Tibial artery (tissue), 4 donors: Measurements from ENCODE around the gene IQGAP1.

ENCODE experiments used
- DNase-seq, 2 donors: peaks; one replicate each; pipeline ENCODE4 v3.0.0-alpha.2; 2019
- H3K27ac ChIP-seq, 2 donors: fragments of 200-600 bp; sonication (generic) in 1 of 2; 1 replicate in 1 of 2; 2 replicates in 1 of 2; pipeline ENCODE4 v1.5.1; 2018 to 2019; ENCODE audit warnings: mild to moderate bottlenecking in 1 of 2
- H3K27me3 ChIP-seq, 2 donors: fragments of 200-600 bp; sonication (generic) in 1 of 2; one replicate each; pipeline versions ENCODE4 v1.5.1 to v1.6.0; 2016 to 2019
- H3K36me3 ChIP-seq, 3 donors: fragments of 200-600 bp; sonication (generic) in 2 of 3; one replicate each; pipeline ENCODE4 v1.5.1; 2016 to 2019; ENCODE audit warnings: mild to moderate bottlenecking in 2 of 3
- H3K4me1 ChIP-seq, 4 donors: fragments of 200-600 bp; sonication (generic) in 2 of 4; 1 replicate in 3 of 4; 2 replicates in 1 of 4; pipeline ENCODE4 v1.5.1; 2016 to 2019
- H3K4me3 ChIP-seq, 2 donors: fragments of 200-600 bp; sonication (generic) in 1 of 2; 1 replicate in 1 of 2; 2 replicates in 1 of 2; pipeline ENCODE4 v1.5.1; 2018 to 2019; ENCODE audit warnings: mild to moderate bottlenecking in 2 of 2
- H3K9me3 ChIP-seq, 3 donors: fragments of 200-600 bp; sonication (generic) in 1 of 3; one replicate each; pipeline ENCODE4 v1.5.1; 2016 to 2019
- intact Hi-C: fragments of 100-400 bp; cut with DNase I; formaldehyde crosslinking; loops from one replicate; pipeline ENCODE4 v1.15.0; 2023; ENCODE audit warnings: low total_unique reads
- TF ChIP-seq, protein P1 (sequence below), 2 experiments: fragments of 200-600 bp in 1 of 2; fragments of 450-650 bp in 1 of 2; IDR thresholded peaks; one replicate each; pipeline ENCODE4 v1.5.1; 2017 to 2019; ENCODE audit warnings: antibody characterized with exemption in 2 of 2, mild to moderate bottlenecking in 1 of 2, moderate library complexity in 1 of 2

The IQGAP1 gene, protein sequence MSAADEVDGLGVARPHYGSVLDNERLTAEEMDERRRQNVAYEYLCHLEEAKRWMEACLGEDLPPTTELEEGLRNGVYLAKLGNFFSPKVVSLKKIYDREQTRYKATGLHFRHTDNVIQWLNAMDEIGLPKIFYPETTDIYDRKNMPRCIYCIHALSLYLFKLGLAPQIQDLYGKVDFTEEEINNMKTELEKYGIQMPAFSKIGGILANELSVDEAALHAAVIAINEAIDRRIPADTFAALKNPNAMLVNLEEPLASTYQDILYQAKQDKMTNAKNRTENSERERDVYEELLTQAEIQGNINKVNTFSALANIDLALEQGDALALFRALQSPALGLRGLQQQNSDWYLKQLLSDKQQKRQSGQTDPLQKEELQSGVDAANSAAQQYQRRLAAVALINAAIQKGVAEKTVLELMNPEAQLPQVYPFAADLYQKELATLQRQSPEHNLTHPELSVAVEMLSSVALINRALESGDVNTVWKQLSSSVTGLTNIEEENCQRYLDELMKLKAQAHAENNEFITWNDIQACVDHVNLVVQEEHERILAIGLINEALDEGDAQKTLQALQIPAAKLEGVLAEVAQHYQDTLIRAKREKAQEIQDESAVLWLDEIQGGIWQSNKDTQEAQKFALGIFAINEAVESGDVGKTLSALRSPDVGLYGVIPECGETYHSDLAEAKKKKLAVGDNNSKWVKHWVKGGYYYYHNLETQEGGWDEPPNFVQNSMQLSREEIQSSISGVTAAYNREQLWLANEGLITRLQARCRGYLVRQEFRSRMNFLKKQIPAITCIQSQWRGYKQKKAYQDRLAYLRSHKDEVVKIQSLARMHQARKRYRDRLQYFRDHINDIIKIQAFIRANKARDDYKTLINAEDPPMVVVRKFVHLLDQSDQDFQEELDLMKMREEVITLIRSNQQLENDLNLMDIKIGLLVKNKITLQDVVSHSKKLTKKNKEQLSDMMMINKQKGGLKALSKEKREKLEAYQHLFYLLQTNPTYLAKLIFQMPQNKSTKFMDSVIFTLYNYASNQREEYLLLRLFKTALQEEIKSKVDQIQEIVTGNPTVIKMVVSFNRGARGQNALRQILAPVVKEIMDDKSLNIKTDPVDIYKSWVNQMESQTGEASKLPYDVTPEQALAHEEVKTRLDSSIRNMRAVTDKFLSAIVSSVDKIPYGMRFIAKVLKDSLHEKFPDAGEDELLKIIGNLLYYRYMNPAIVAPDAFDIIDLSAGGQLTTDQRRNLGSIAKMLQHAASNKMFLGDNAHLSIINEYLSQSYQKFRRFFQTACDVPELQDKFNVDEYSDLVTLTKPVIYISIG (N-terminal part only)

DNA sequence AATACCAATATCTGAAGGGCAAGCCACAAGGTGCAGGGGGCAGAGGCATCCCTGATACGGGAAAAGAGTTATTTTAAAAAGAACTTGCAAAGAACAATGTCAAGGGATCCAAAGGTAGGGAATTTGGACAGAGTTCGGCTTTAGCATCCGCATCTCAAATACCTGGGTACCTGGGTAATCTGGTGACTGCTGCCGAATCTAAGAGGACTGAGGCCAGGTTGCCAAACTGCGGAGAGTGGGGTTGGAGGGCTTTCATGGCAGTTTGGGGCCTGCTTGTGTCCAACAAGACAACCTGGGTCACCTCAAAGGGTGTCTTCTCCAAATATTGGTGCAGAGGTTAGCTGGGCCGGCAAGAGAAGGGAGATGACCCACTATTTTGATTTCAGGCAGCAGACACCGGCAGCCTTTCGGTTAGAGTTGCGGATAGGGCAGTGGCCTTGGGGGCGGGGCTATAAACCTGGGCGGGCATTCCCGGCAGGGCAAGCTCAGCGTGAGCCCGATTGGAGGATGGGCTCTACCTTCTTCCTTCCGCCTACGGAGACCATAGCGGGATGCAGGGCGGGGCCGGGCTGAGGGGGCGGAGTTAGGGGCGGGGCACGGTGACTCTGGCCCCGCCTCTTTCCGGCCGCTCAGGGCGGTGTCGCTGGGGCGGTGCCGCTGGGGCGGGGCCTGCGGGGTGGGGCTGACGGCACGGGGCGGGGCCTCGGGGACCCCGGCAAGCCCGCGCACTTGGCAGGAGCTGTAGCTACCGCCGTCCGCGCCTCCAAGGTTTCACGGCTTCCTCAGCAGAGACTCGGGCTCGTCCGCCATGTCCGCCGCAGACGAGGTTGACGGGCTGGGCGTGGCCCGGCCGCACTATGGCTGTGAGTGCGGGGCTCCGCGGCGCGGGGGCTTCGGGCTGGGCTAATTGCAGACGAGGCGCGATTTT lies at the start of gene IQGAP1:
Gene IQGAP1, plus strand, starts transcription at position 709 of the 928 bp plus-strand sequence. Its CDS starts 100 bp downstream, at position 809.
- Histone ChIP-seq H3K4me3 (peak within 1 kb of the TSS; percentile 79 to 99), H3K27me3 (no peaks in the 10 kb centered on the region), H3K4me1 (peaks cover 4 to 38% (median 26%) of the 10 kb centered on the region in 4 donors), H3K36me3 (peaks cover 0 to 12% (median 8%) of the 10 kb centered on the region in 3 donors), H3K27ac (peak within 1 kb of the TSS; percentile 98 to 100), H3K9me3 (no peaks in the 10 kb centered on the region)
- TF ChIP-seq, protein P1, sequence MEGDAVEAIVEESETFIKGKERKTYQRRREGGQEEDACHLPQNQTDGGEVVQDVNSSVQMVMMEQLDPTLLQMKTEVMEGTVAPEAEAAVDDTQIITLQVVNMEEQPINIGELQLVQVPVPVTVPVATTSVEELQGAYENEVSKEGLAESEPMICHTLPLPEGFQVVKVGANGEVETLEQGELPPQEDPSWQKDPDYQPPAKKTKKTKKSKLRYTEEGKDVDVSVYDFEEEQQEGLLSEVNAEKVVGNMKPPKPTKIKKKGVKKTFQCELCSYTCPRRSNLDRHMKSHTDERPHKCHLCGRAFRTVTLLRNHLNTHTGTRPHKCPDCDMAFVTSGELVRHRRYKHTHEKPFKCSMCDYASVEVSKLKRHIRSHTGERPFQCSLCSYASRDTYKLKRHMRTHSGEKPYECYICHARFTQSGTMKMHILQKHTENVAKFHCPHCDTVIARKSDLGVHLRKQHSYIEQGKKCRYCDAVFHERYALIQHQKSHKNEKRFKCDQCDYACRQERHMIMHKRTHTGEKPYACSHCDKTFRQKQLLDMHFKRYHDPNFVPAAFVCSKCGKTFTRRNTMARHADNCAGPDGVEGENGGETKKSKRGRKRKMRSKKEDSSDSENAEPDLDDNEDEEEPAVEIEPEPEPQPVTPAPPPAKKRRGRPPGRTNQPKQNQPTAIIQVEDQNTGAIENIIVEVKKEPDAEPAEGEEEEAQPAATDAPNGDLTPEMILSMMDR (IDR thresholded peaks at IDR 0.05), result no peak
- peak; percentile 97 to 99 for DNase-seq
- intact Hi-C loops, result no loop called here

DNA sequence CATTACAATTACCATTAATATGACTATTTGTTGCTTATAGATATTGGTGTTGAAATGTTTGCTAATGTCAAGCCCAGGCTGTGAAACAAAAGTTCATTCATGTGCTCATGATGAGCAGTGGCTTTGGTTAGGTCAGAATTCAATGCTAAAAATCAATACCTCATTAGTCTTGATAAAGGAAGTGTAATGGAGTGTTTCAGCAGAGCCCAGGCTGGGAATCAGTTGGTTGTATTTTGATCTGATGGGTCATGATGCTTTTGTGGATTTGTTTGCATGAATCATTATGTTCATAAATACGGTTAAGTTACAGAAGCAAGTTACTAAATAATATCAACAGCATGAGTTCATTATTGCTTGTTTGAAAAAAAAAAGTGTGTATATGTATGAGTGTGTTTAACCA lies 49.5 kb upstream of the IQGAP1 start:
- no peak for DNase-seq
- Histone ChIP-seq H3K27ac (no peak overlapping the region), H3K27me3 (no peaks in the 10 kb centered on the region), H3K4me3 (no peak overlapping the region), H3K4me1 (peaks cover 0 to 27% (median 11%) of the 10 kb centered on the region in 4 donors), H3K36me3 (no peaks in the 10 kb centered on the region), H3K9me3 (no peaks in the 10 kb centered on the region)
- intact Hi-C loops, result no loop called here
- TF ChIP-seq, protein P1 (IDR thresholded peaks at IDR 0.05), result no peak

DNA sequence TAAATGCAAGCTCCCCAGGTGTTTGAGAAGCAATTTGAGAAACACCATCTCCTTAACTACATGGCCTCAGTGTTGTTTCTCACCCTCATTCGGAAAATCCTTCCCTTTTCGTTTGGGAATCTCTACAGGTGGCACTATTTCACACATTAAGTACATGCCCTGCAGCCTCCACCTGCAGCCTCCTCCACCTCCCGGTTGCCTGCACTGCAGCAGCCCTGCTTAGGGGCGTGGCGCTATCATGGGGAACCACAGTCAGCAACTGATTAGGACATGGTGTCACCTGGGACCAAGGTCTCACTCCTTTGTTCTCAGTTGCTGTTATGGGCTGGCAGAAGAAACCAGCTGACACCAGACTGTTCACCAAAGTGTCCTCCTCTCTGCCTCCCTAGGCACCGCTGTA lies 47.7 kb upstream of the IQGAP1 start:
- intact Hi-C loops, result no loop called here
- DNase-seq, result no peak
- peaks cover 0 to 35% (median 15%) of the 10 kb centered on the region in 4 donors for H3K4me1 ChIP-seq
- no peaks in the 10 kb centered on the region for H3K36me3 ChIP-seq
- no peak overlapping the region for H3K27ac ChIP-seq
- no peaks in the 10 kb centered on the region for H3K9me3 ChIP-seq
- H3K27me3 ChIP-seq, result no peaks in the 10 kb centered on the region
- TF ChIP-seq, protein P1 (IDR thresholded peaks at IDR 0.05), result no peak
- no peak overlapping the region for H3K4me3 ChIP-seq

DNA sequence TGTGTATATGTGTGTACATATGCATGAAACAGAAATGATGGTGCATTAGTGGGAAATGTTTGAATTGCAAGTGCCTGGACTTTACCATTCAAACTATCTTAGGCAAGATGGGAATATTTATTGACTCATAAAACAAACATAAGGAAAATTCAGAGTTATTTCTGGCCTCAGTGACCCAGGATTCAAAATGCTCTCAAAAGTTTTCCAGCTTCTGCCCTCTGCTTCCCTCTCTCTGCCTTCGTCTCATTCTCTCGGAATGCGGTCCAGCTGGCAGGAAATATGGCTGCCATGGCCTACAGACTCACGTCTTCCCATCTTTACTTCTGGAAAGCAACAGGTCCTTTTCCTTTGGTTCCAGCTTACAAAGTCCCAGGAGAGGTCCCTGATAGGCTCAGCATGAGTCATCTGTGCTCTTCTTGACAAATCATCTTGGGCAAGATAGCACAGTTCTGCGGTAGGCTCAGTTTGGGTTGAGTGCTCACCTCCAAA lies 44.7 kb upstream of the IQGAP1 start:
- TF ChIP-seq, protein P1 (IDR thresholded peaks at IDR 0.05), result no peak
- no peaks in the 10 kb centered on the region for H3K36me3 ChIP-seq
- H3K4me3 ChIP-seq, result no peak overlapping the region
- no peak for DNase-seq
- intact Hi-C loops, result no loop called here
- peaks cover 0 to 25% (median 15%) of the 10 kb centered on the region in 4 donors for H3K4me1 ChIP-seq
- H3K9me3 ChIP-seq, result no peaks in the 10 kb centered on the region
- no peaks in the 10 kb centered on the region for H3K27me3 ChIP-seq
- peak overlapping the region; percentile 55 to 58 for H3K27ac ChIP-seq
